GM12864 (cell line): ENCODE results near the gene RSBN1L.

Experiments
- DNase-seq: peaks from one replicate; pipeline ENCODE4 v3.0.0-alpha.2; 2011; ENCODE audit warnings: low read depth
- H3K4me3 ChIP-seq: 2 replicates; pipeline ENCODE4 v1.5.1; 2011; ENCODE audit warnings: mild to moderate bottlenecking, low read depth, low read length, control low read depth
- CTCF ChIP-seq: IDR thresholded peaks from 2 replicates; pipeline ENCODE4 v1.5.1; 2011; ENCODE audit warnings: low read depth, mild to moderate bottlenecking, moderate library complexity, low read length, control low read depth, inconsistent platforms; ENCODE audit errors: missing control alignments

The RSBN1L gene

GRCh38 chr7:77731716-77732115 is 35.5 kb downstream of the RSBN1L start:
- TF ChIP-seq CTCF, result no peak
- no peak for DNase-seq
- H3K4me3 ChIP-seq, result no peak overlapping the region

- no peak for DNase-seq
- H3K4me3 ChIP-seq, result no peak overlapping the region
- TF ChIP-seq CTCF, result no peak
Measured at GRCh38 chr7:77734659-77735421, 38.6 kb downstream of the RSBN1L start.

GRCh38 chr7:77735457-77735856 is 39.2 kb downstream of the RSBN1L start:
- TF ChIP-seq CTCF, result no peak
- DNase-seq, result no peak
- H3K4me3 ChIP-seq, result no peak overlapping the region

- no peak for DNase-seq
- no peak for TF ChIP-seq CTCF
Measured at GRCh38 chr7:77736991-77737390, 40.7 kb downstream of the RSBN1L start.

GRCh38 chr7:77738382-77738781 is 42.1 kb downstream of the RSBN1L start:
- no peak overlapping the region for H3K4me3 ChIP-seq
- no peak for TF ChIP-seq CTCF
- DNase-seq, result no peak

More at GRCh38 chr7:77736991-77737390, 40.7 kb downstream of the RSBN1L start:
- no peak overlapping the region for H3K4me3 ChIP-seq

- no peak for TF ChIP-seq CTCF
- no peak for DNase-seq
- H3K4me3 ChIP-seq, result no peak overlapping the region
Measured at GRCh38 chr7:77738871-77739270, 42.6 kb downstream of the RSBN1L start.

GRCh38 chr7:77740257-77740656 is 44.0 kb downstream of the RSBN1L start:
- no peak for TF ChIP-seq CTCF
- H3K4me3 ChIP-seq, result no peak overlapping the region

More at GRCh38 chr7:77740257-77740656, 44.0 kb downstream of the RSBN1L start:
- DNase-seq, result no peak
